ENCODE results near the gene BTBD1. TPM values are rescaled to one million over a fixed set of nuclear protein-coding genes. Genes with fewer than 3 reads are reported as not detected.

Gene BTBD1
- polyA plus RNA-seq, 1 experiment: 113 TPM

DNA sequence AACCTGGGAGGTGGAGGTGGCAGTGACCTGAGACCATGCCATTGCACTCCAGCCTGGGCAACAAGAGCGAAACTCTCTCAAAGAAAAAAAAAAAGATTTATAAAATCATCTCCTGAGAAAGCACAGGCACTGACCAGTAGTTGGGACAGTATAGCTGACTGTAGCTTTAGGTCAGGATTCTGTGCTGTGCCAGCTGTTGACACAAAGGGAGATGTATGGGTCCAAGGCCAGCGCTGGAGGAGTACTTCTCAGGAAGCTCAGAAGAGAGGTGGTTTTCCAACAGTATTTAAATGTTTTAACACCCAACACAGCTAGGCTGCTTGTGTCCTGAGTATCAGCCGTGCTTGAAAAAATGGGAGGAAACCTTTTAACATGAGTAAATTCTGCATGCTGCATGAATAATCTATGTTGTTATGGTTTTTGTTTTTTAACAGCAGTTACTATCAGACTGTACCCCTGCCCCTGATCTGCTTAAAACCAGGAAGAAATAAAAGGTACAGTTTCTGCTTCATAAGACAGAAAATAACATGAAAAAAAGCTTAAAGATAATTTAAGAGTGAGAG is 74.5 kb downstream of the BTBD1 start:
- H3K27me3 ChIP-seq (ENCODE audit: control insufficient read depth, insufficient read depth, low read length): no peaks in the 10 kb centered on the region
- ChIA-PET POLR2A (no interaction called here), CTCF (interaction anchor here (1.1 to 1.5 kb wide), 2 partner anchors 8 to 18 kb away, joined by 4 to 10 read pairs; partner anchors contain the start of gene C15orf40)
- H3K27ac ChIP-seq (ENCODE audit: low read depth, low read length): no peak overlapping the region
- DNase-seq (ENCODE audit: low read depth, low spot score): no peak
- TF ChIP-seq, protein P1, sequence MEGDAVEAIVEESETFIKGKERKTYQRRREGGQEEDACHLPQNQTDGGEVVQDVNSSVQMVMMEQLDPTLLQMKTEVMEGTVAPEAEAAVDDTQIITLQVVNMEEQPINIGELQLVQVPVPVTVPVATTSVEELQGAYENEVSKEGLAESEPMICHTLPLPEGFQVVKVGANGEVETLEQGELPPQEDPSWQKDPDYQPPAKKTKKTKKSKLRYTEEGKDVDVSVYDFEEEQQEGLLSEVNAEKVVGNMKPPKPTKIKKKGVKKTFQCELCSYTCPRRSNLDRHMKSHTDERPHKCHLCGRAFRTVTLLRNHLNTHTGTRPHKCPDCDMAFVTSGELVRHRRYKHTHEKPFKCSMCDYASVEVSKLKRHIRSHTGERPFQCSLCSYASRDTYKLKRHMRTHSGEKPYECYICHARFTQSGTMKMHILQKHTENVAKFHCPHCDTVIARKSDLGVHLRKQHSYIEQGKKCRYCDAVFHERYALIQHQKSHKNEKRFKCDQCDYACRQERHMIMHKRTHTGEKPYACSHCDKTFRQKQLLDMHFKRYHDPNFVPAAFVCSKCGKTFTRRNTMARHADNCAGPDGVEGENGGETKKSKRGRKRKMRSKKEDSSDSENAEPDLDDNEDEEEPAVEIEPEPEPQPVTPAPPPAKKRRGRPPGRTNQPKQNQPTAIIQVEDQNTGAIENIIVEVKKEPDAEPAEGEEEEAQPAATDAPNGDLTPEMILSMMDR (IDR thresholded peaks at IDR 0.05; ENCODE audit: low read depth, low read length): no peak
- H3K4me3 ChIP-seq (ENCODE audit: low read depth, low read length): no peak overlapping the region
- no peaks in the 10 kb centered on the region for H3K9me3 ChIP-seq (ENCODE audit: control insufficient read depth, insufficient read depth, low read length)

- H3K4me3 ChIP-seq (ENCODE audit: low read depth, low read length): peak overlapping the region; percentile 96
- TF ChIP-seq, protein P1 (IDR thresholded peaks at IDR 0.05; ENCODE audit: low read depth, low read length): no peak
- POLR2A ChIA-PET: interaction anchor here (1.0 to 1.8 kb wide), 4 partner anchors 176 to 446 kb away, joined by 3 to 9 read pairs (median 5); partner anchors contain the start of genes RPS17 and WHAMM
- CTCF ChIA-PET: interaction anchor here (1.0 to 3.2 kb wide), 4 partner anchors 14 to 262 kb away, joined by 3 to 18 read pairs (median 4); partner anchors contain the start of gene C15orf40
- DNase-seq (ENCODE audit: low read depth, low spot score): no peak
- peak overlapping the region; percentile 57 for H3K27ac ChIP-seq (ENCODE audit: low read depth, low read length)
- no peaks in the 10 kb centered on the region for H3K27me3 ChIP-seq (ENCODE audit: control insufficient read depth, insufficient read depth, low read length)
- H3K9me3 ChIP-seq (ENCODE audit: control insufficient read depth, insufficient read depth, low read length): no peaks in the 10 kb centered on the region; the same call in 1 of the 2 replicates
Observed at GRCh38 chr15:82986442-82986780, 80.6 kb downstream of the BTBD1 start.

- POLR2A ChIA-PET: interaction anchor here (1.0 to 1.8 kb wide), 4 partner anchors 176 to 445 kb away, joined by 3 to 9 read pairs (median 5); partner anchors contain the start of genes RPS17 and WHAMM
- no peaks in the 10 kb centered on the region; the same call in 1 of the 2 replicates for H3K9me3 ChIP-seq (ENCODE audit: control insufficient read depth, insufficient read depth, low read length)
- peak within 1 kb of the TSS; percentile 57 for H3K27ac ChIP-seq (ENCODE audit: low read depth, low read length)
- DNase-seq (ENCODE audit: low read depth, low spot score): peak; percentile 90
- TF ChIP-seq, protein P1 (IDR thresholded peaks at IDR 0.05; ENCODE audit: low read depth, low read length): no peak
- peak within 1 kb of the TSS; percentile 96 for H3K4me3 ChIP-seq (ENCODE audit: low read depth, low read length)
- no peaks in the 10 kb centered on the region for H3K27me3 ChIP-seq (ENCODE audit: control insufficient read depth, insufficient read depth, low read length)
- CTCF ChIA-PET: interaction anchor here (1.0 to 3.2 kb wide), 4 partner anchors 14 to 262 kb away, joined by 3 to 18 read pairs (median 4); partner anchors contain the start of gene C15orf40
Observed at GRCh38 chr15:82985688-82986441, 81.2 kb downstream of the BTBD1 start, which contains the start of gene RAMAC. TSS of gene RAMAC (plus strand) at chr15:82986210. CDS start at chr15:82989019, 2,809 bp downstream.

GRCh38 chr15:82980981-82981380 is 86.1 kb downstream of the BTBD1 start:
- TF ChIP-seq, protein P1 (IDR thresholded peaks at IDR 0.05; ENCODE audit: low read depth, low read length): no peak
- POLR2A ChIA-PET: no interaction called here
- CTCF ChIA-PET: no interaction called here

GRCh38 chr15:82979726-82980125 is 87.3 kb downstream of the BTBD1 start:
- ChIA-PET POLR2A (no interaction called here), CTCF (no interaction called here)
- Histone ChIP-seq H3K27ac (ENCODE audit: low read depth, low read length) (no peak overlapping the region), H3K27me3 (ENCODE audit: control insufficient read depth, insufficient read depth, low read length) (no peaks in the 10 kb centered on the region), H3K9me3 (ENCODE audit: control insufficient read depth, insufficient read depth, low read length) (no peaks in the 10 kb centered on the region), H3K4me3 (ENCODE audit: low read depth, low read length) (no peak overlapping the region)
- DNase-seq (ENCODE audit: low read depth, low spot score): no peak
- TF ChIP-seq, protein P1 (IDR thresholded peaks at IDR 0.05; ENCODE audit: low read depth, low read length): no peak

More at GRCh38 chr15:82980981-82981380, 86.1 kb downstream of the BTBD1 start:
- H3K4me3 ChIP-seq (ENCODE audit: low read depth, low read length): no peak overlapping the region
- no peak for DNase-seq (ENCODE audit: low read depth, low spot score)
- H3K27me3 ChIP-seq (ENCODE audit: control insufficient read depth, insufficient read depth, low read length): no peaks in the 10 kb centered on the region
- no peak overlapping the region for H3K27ac ChIP-seq (ENCODE audit: low read depth, low read length)
- no peaks in the 10 kb centered on the region for H3K9me3 ChIP-seq (ENCODE audit: control insufficient read depth, insufficient read depth, low read length)
